Left renal cortex interstitium (tissue), 4 donors: ENCODE results near the gene MICA. TPM values are rescaled to one million over a fixed set of nuclear protein-coding genes. Genes with fewer than 3 reads are reported as not detected.
A peak's percentile ranks its signal among the peaks of the same experiment; 100 is the strongest.
"Not testable (repeated sequence)": the region's sequence is repeated elsewhere in the genome, so short reads cannot be mapped to it uniquely, and the experiment has no call there.

Source experiments
- DNase-seq, 4 donors: peaks; one replicate each; pipeline ENCODE4 v3.0.0-alpha.2; 2013; ENCODE audit warnings: low read depth in 4 of 4, low spot score in 2 of 4, missing footprints in 1 of 4
- polyA plus RNA-seq, 4 donors: library from polyadenylated mRNA; unstranded; fragments of 120-200 nt; gene quantifications; one replicate each; pipeline ENCODE4 v1.2.1, GENCODE V29; 2013; ENCODE audit not compliant: insufficient read length in 4 of 4

The MICA gene
- polyA plus RNA-seq, 4 donors, result 3.6 to 10.9 (median 8.0) TPM

DNA sequence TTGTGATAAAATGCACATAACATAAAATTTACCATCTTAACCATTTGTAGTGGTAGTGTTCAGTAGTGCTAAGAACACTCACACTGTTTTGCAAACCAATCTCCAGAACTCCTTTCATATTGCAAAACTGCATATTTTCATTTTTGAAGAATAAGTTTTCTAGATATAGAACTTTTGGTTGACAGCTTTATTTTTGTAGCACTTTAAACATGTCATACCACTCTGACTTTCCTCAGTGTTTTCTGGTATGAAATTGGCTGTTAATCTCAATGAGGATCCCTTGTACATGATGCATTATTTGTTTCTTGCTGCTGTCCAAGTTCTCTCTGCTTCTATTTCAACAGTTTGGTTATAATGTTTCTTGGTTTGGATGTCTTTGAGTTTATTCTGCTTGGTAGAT, 49.5 kb downstream of the MICA start:
- no peak for DNase-seq

DNA sequence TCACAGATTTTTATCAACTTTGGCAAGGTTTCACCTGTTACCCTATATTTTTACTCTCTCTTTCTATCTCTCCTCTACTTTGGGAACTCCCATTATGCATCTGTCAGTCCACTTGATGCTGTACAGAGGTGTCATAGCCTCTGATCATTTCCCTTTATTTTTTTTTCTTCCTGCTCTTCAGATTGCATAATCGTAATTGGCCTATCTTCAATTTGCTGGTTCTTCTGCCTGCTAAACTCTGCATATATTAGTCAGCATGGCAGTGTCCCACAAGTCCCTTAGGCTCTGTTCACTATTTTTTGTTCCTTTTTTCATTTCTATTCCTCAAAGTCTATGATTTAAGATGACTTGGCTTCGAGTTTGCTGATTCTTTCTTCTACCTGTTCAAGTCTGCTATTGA, 49.9 kb downstream of the MICA start:
- DNase-seq, result no peak

DNA sequence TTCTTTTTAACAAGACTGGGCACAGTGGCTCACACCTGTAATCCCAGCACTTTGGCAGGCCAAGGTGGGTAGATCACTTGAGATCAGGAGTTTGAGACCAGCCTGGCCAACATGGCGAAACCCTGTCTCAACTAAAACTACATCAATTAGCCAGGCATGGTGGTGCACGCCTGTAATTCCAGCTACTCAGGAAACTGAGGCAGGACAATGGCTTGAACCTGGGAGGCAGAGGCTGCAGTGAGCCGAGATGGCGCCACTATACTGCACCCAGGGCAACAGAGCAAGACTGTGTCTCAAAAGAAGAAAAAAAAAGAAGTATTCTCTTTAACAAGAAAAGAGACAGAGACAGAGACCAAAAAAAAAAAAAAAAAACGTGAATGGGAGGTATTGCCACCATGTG, 56.5 kb downstream of the MICA start:
- DNase-seq, result not testable (repeated sequence)

DNA sequence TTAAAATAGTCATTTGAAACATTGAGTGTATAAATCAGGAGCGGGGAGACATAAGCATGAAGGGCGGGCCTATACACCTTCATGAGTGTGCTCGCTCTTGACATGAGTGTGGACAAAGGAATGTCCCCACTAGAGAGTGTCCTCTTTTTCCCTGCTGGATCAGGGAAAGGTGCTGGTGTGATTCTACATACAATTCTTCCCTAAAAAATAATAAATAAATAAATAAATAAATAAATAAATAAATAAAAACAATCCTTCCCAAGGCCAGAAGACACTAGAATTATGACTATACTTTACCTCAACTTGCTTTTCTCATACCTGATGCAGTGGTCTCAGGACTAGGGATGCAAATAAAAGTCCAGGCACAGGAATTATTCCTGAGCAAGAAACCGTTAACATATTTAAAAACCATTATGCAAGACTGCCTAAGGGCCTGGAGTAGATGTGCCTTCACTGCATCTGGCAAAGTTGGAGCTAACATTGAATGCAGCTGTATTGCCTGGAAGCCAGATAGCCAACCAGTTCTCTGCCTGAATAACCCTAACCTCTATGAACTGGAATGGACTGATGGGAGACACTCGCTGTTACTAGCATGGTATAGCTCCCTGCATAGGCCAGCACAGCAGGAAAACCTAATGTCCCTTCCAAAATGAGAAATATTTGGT, 57.1 kb downstream of the MICA start:
- DNase-seq, result no peak

DNA sequence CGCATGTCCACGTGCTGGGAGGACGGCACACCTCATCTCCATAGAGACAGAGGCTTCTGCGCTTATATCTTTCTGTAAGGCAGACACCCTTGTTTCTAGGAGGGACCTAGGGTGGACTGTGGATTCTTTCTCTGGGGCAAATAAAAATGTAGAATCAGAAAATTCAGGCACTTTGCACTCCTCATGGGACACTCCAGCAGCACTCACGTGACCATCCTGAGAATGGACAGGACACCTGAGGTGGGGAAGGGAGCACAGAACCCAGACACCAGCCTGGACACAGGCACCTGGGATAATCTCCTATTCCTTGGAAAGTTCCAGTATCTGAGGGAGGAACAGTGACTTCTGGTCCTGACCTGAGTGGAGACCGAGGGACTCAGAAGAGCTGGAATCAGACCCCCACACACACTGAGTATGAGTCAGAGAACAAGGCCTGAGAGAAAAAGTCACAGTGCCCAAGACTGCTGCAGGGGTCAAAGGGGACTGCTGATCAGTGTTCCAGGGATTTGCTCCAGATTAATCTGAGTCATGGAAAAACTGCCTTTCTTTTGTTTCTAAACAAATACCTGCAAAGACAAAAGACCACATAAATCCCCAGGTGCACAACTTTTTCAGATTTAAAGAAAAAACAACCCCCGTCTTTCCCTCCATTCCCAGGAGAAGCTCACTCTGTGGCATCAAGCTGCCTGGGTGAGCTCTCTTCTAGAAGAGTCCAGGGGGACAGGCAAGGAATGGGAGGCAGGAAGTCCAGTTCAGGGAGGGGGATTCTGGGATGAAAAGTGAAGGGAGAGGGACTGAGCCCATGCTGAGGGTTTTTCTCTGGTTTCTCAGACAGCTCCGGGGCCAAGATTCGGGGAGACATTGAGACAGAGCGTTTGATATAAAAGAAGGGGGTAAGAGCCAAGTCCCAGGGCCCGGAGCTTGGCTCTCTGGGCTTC, 58.9 kb downstream of the MICA start:
- DNase-seq, result no peak

DNA sequence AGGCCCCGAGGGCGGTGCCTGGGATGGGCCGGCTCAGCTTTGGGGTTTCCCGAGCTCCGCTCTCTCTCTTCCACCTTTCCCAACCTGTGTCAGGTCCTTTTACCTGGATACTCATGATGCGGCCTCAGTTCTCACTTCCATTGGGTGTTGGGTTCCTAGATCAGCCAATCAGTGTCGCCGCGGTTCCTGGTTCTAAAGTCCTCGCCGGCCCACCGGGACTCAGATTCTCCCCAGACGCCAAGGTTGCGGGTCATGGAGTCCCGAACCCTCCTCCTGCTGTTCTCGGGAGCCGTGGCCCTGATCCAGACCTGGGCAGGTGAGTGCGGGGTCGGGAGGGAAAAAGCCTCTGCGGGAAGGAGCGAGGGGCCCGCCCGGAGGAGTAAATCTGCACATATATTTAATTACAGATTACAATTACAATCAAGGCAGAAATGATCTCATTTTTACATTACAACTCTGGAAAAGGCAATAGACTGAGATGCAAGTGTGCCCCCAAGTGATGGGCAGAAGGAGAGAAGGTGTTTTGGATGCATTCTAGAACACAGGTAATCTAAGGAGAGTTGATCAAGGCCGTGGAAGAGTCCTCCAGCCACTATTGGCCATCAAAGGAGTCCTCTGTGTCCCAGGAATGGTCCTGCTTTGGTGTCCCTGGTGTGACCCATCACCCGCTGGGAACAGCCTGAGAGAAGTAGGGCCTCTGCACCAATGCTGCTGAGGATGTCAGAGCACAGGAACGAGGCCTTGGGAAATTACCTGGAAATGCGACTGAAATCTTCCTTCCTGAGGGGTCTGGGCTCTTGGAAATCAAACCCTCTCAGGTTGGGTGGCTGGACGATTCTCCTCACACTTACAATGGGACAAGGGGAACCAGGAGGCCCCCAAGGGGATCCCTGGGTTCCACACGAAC, 59.8 kb downstream of the MICA start:
- peak; percentile 37 to 86 (median 59) for DNase-seq

DNA sequence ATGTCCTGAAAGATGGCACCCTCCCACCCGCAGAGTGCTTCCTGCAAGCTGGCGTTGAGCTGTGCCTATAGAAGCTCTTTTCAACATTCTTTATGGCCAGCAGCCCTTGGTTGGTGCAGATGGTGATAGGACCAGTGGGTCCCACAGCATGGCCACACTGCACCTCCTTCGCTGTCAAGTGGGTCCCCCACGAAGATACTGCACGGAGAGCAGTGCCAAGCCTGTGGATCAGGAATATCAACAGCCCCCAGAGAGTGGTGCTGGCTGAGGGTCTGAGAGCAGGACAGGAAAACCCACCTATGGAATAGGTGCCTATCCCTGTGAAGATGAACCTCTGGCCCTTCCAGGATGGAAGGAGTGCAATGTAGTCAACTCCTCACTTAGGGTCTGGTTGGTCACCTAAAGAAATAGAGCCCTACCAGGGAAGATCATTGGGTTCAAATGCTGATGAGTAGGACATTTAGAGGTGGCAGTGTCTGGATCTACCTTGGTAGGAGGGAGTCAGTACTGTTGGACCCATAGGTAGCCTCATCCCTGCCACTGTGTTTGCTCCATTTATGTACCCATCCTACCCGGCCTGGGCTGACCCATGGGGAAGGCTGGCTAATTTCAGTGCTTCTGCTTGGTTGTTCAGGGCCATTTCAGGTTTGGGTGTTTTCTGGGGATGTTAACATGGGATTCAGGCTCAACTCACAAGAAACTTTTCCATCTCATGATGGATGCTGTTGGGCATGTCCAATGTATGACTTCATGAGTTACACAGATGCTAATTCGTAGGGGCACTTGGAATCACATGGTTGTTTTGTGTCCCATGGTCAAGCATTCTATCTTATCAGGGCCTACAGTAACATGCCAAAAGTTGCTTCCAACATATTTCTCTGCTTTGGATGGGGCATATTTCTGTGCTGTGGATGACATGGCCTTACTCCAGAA, 61.1 kb downstream of the MICA start:
- DNase-seq, result no peak

Other genes with a start within 250 kb of the MICA start
- 10 to 100 TPM; 24.0 to 47.0 (median 34.0) TPM for gene CCHCR1, start 245.8 kb upstream of the MICA start, polyA plus RNA-seq
- gene TCF19, start 245.0 kb upstream of the MICA start, polyA plus RNA-seq, result 10 to 100 TPM; 17.1 to 20.8 (median 18.8) TPM
- gene POU5F1, start 232.9 kb upstream of the MICA start, polyA plus RNA-seq, result 10 to 100 TPM in 1 of 4 donors, 1 to 10 TPM in 3; 1.8 to 10.1 (median 5.2) TPM
- gene HLA-C, start 131.5 kb upstream of the MICA start, polyA plus RNA-seq, result 100 to 1,000 TPM in 2 of 4 donors, 10 to 100 TPM in 2; 63.5 to 225 (median 116) TPM
- gene HLA-B, start 46.4 kb upstream of the MICA start, polyA plus RNA-seq, result 100 to 1,000 TPM; 118 to 163 (median 137) TPM
- gene MICB, start 94.5 kb downstream of the MICA start, polyA plus RNA-seq, result 1 to 10 TPM in 2 of 4 donors, under 1 TPM in 2; 0.45 to 1.8 (median 0.88) TPM
- 10 to 100 TPM; 15.4 to 24.2 (median 18.0) TPM for gene MCCD1, start 125.4 kb downstream of the MICA start, polyA plus RNA-seq
- 100 to 1,000 TPM; 462 to 709 (median 569) TPM for gene DDX39B, start 138.4 kb downstream of the MICA start, polyA plus RNA-seq
- gene ATP6V1G2, start 143.0 kb downstream of the MICA start, polyA plus RNA-seq, result 10 to 100 TPM in 1 of 4 donors, 1 to 10 TPM in 3; 6.4 to 10.5 (median 6.5) TPM
- 10 to 100 TPM; 18.4 to 29.0 (median 25.5) TPM for gene NFKBIL1, start 144.0 kb downstream of the MICA start, polyA plus RNA-seq
- gene LTA, start 168.7 kb downstream of the MICA start, polyA plus RNA-seq, result under 1 TPM; 0.24 to 0.39 (median 0.31) TPM
- gene TNF, start 172.0 kb downstream of the MICA start, polyA plus RNA-seq, result under 1 TPM in 1 of 4 donors, not detected in 3; 0.49 TPM
- 1 to 10 TPM in 3 of 4 donors, under 1 TPM in 1; 0.88 to 2.3 (median 2.0) TPM for gene LTB, start 178.8 kb downstream of the MICA start, polyA plus RNA-seq
- 1 to 10 TPM; 4.2 to 6.2 (median 5.0) TPM for gene LST1, start 182.7 kb downstream of the MICA start, polyA plus RNA-seq
- under 1 TPM in 3 of 4 donors, not detected in 1; 0.16 to 0.52 (median 0.25) TPM for gene NCR3, start 189.4 kb downstream of the MICA start, polyA plus RNA-seq
- gene AIF1, start 211.6 kb downstream of the MICA start, polyA plus RNA-seq, result 10 to 100 TPM; 61.0 to 92.7 (median 73.5) TPM
- gene PRRC2A, start 217.1 kb downstream of the MICA start, polyA plus RNA-seq, result 100 to 1,000 TPM; 129 to 238 (median 197) TPM
- gene BAG6, start 249.1 kb downstream of the MICA start, polyA plus RNA-seq, result 100 to 1,000 TPM; 218 to 274 (median 261) TPM